ENCODE results near the gene SBK1.
A peak's percentile ranks its signal among the peaks of the same experiment; 100 is the strongest.

The SBK1 gene

GRCh38 chr16:28289939-28290858 is 2.1 kb upstream of the SBK1 start:
- Histone ChIP-seq H4K5ac (ENCODE audit: low read length) (no peak overlapping the region), H2BK120ac (ENCODE audit: low read depth, low read length) (no peak overlapping the region), H3K18ac (ENCODE audit: low read length) (no peak overlapping the region), H2AK5ac (ENCODE audit: low read length) (no peak overlapping the region), H3K4me3 (ENCODE audit: low read length) (no peak overlapping the region), H3K79me1 (ENCODE audit: low read length) (peaks cover 10% of the 10 kb centered on the region), H3K56ac (ENCODE audit: low read length) (no peak overlapping the region), H3K36me3 (ENCODE audit: control insufficient read depth, insufficient read depth, low read length) (no peaks in the 10 kb centered on the region), H3K4me1 (ENCODE audit: control insufficient read depth, low read depth, low read length) (peaks cover 1% of the 10 kb centered on the region), H3K9ac (ENCODE audit: low read length) (no peak overlapping the region), H3K79me2 (ENCODE audit: control insufficient read depth, insufficient read depth, low read length) (peaks cover 24% of the 10 kb centered on the region), H2BK5ac (ENCODE audit: low read length) (no peak overlapping the region), H3K4ac (ENCODE audit: low read depth, low read length) (no peak overlapping the region), H3K27ac (ENCODE audit: low read depth, low read length) (no peak overlapping the region), H3K23ac (ENCODE audit: low read length) (no peak overlapping the region), H4K8ac (ENCODE audit: low read depth, low read length) (no peak overlapping the region), H3K4me2 (ENCODE audit: low read length) (no peak overlapping the region), H3K27me3 (ENCODE audit: insufficient read depth, low read length, poor library complexity) (no peaks in the 10 kb centered on the region), H2BK15ac (replicated peaks; ENCODE audit: low read depth) (no peak overlapping the region)
- no peak for DNase-seq
- WGBS (ENCODE audit: extremely low coverage, insufficient coverage, low lambda C conversion rate), result no CpG with 5 or more reads among the region's 10 CpGs

DNA sequence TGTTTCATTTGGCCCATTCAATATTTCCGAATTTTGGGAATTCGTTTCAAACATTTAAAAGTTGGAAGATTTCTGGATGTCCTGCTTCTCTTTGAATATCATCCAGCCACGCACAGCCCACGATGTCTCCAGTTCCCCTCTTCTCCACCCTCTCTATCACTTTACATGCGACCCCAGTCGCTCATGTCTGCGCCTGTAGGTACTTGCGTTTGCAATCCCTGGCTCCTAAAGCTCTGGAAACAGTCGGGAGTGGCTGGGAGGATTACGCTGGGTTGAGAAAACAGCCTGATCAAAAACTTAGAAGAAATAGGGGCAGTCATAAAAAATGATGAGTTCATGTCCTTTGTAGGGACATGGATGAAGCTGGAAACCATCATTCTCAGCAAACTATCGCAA is 1.5 kb upstream of the SBK1 start:
- Histone ChIP-seq H3K27me3 (ENCODE audit: insufficient read depth, low read length, poor library complexity) (no peaks in the 10 kb centered on the region), H3K4me1 (ENCODE audit: control insufficient read depth, low read depth, low read length) (peaks cover 1% of the 10 kb centered on the region), H3K4ac (ENCODE audit: low read depth, low read length) (no peak overlapping the region), H3K9ac (ENCODE audit: low read length) (peak overlapping the region; percentile 67), H3K36me3 (ENCODE audit: control insufficient read depth, insufficient read depth, low read length) (no peaks in the 10 kb centered on the region), H2AK5ac (ENCODE audit: low read length) (no peak overlapping the region), H3K23ac (ENCODE audit: low read length) (no peak overlapping the region), H4K8ac (ENCODE audit: low read depth, low read length) (no peak overlapping the region), H3K27ac (ENCODE audit: low read depth, low read length) (no peak overlapping the region), H3K4me2 (ENCODE audit: low read length) (peak overlapping the region; percentile 46), H3K4me3 (ENCODE audit: low read length) (no peak overlapping the region), H3K18ac (ENCODE audit: low read length) (no peak overlapping the region), H3K56ac (ENCODE audit: low read length) (peak overlapping the region; percentile 78), H2BK120ac (ENCODE audit: low read depth, low read length) (no peak overlapping the region), H3K79me1 (ENCODE audit: low read length) (peaks cover 10% of the 10 kb centered on the region), H2BK15ac (replicated peaks; ENCODE audit: low read depth) (no peak overlapping the region), H3K79me2 (ENCODE audit: control insufficient read depth, insufficient read depth, low read length) (peaks cover 28% of the 10 kb centered on the region), H4K5ac (ENCODE audit: low read length) (no peak overlapping the region), H2BK5ac (ENCODE audit: low read length) (no peak overlapping the region)
- no peak for DNase-seq
- no CpG with 5 or more reads among the region's 11 CpGs for WGBS (ENCODE audit: extremely low coverage, insufficient coverage, low lambda C conversion rate)

DNA sequence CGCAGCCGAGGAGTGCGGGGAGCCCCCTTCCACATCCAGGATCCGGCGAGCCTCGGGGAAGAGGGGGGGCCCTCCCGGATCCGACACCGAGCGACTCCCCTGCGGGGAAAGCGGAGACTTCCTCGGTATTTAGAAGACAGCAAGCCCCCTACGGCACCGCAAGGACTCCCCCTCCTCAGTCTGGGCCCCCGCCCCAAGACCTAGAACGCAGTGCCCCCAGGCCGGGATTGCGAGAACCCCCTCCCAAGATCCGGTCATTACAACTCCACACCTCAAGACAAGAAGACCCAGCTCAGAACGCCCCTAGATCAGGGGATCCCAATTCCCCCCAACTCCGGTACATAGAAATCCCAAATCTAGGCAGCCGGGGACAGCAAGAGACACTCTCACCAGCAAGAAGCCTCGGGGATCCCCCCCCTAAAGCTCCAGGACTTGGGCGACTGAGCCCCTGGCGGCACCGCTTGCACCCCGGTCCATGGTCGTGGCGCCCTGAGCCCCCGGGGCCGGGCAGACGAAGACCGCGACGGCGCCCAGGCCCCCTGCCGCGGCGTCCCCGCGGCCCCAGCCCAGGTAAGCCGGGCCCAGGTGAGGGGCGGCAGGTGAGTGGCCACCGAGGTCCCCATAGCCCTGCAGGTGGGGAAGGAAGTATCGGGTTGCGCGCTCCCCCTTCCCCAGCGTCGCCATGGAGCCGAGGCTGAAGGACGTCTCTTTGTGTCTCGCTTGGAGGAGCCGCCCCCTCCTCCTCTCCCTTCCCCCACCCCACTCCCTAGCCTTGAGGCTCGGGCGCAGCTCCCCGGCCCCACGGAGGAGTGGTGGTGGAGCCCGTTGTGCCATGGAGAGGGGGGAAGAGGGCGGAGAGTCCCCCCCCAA is 641 bp downstream of the SBK1 start:
- Histone ChIP-seq H3K4me1 (ENCODE audit: control insufficient read depth, low read depth, low read length) (peaks cover 1% of the 10 kb centered on the region), H3K4ac (ENCODE audit: low read depth, low read length) (peak overlapping the region; percentile 75), H3K9ac (ENCODE audit: low read length) (peak overlapping the region; percentile 86), H2BK120ac (ENCODE audit: low read depth, low read length) (peak overlapping the region; percentile 30), H3K56ac (ENCODE audit: low read length) (peak overlapping the region; percentile 96), H4K8ac (ENCODE audit: low read depth, low read length) (peak overlapping the region; percentile 60), H2BK15ac (replicated peaks; ENCODE audit: low read depth) (no peak overlapping the region), H3K79me1 (ENCODE audit: low read length) (peaks cover 16% of the 10 kb centered on the region), H3K4me2 (ENCODE audit: low read length) (peak overlapping the region; percentile 83), H4K5ac (ENCODE audit: low read length) (no peak overlapping the region), H3K4me3 (ENCODE audit: low read length) (peak overlapping the region; percentile 85), H3K79me2 (ENCODE audit: control insufficient read depth, insufficient read depth, low read length) (peaks cover 35% of the 10 kb centered on the region), H2BK5ac (ENCODE audit: low read length) (no peak overlapping the region), H3K18ac (ENCODE audit: low read length) (peak overlapping the region; percentile 98), H3K27ac (ENCODE audit: low read depth, low read length) (peak overlapping the region; percentile 80), H2AK5ac (ENCODE audit: low read length) (no peak overlapping the region), H3K27me3 (ENCODE audit: insufficient read depth, low read length, poor library complexity) (no peaks in the 10 kb centered on the region), H3K23ac (ENCODE audit: low read length) (no peak overlapping the region), H3K36me3 (ENCODE audit: control insufficient read depth, insufficient read depth, low read length) (no peaks in the 10 kb centered on the region)
- peak; percentile 84 for DNase-seq
- no CpG with 5 or more reads among the region's 60 CpGs for WGBS (ENCODE audit: extremely low coverage, insufficient coverage, low lambda C conversion rate)

DNA sequence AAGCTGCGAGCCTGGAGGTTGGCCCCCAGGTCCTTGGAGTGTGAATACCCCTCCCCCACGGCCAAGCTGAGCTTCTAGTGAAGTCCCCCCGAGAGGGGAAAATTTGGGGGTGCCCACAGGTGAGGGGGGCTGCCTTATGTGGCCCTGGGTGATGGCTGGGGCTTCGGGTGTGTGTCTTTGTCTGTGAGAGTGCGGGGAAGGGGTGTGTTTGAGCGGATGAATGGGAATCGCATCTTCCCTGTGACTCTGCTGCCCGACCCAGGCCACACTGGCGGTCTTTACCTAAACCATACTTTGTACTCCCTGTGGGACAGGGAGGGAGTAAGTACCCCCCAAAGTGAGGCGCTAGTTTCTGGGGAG is 1.3 kb downstream of the SBK1 start:
- Histone ChIP-seq H3K23ac (ENCODE audit: low read length) (no peak overlapping the region), H2AK5ac (ENCODE audit: low read length) (no peak overlapping the region), H3K4ac (ENCODE audit: low read depth, low read length) (peak overlapping the region; percentile 75), H3K9ac (ENCODE audit: low read length) (peak overlapping the region; percentile 86), H3K18ac (ENCODE audit: low read length) (peak overlapping the region; percentile 77), H3K27me3 (ENCODE audit: insufficient read depth, low read length, poor library complexity) (no peaks in the 10 kb centered on the region), H3K36me3 (ENCODE audit: control insufficient read depth, insufficient read depth, low read length) (no peaks in the 10 kb centered on the region), H2BK120ac (ENCODE audit: low read depth, low read length) (peak overlapping the region; percentile 30), H3K79me2 (ENCODE audit: control insufficient read depth, insufficient read depth, low read length) (peaks cover 35% of the 10 kb centered on the region), H3K4me1 (ENCODE audit: control insufficient read depth, low read depth, low read length) (peaks cover 4% of the 10 kb centered on the region), H3K79me1 (ENCODE audit: low read length) (peaks cover 17% of the 10 kb centered on the region), H3K4me2 (ENCODE audit: low read length) (peak overlapping the region; percentile 71), H2BK15ac (replicated peaks; ENCODE audit: low read depth) (no peak overlapping the region), H4K5ac (ENCODE audit: low read length) (no peak overlapping the region), H3K4me3 (ENCODE audit: low read length) (peak overlapping the region; percentile 85), H3K56ac (ENCODE audit: low read length) (peak overlapping the region; percentile 96), H3K27ac (ENCODE audit: low read depth, low read length) (no peak overlapping the region), H2BK5ac (ENCODE audit: low read length) (no peak overlapping the region), H4K8ac (ENCODE audit: low read depth, low read length) (peak overlapping the region; percentile 60)
- whole genome bisulfite sequencing (ENCODE audit: extremely low coverage, insufficient coverage, low lambda C conversion rate), result no CpG with 5 or more reads among the region's 10 CpGs
- no peak for DNase-seq

GRCh38 chr16:28294201-28294600 is 1.9 kb downstream of the SBK1 start:
- H3K4ac ChIP-seq (ENCODE audit: low read depth, low read length), result no peak overlapping the region
- H4K5ac ChIP-seq (ENCODE audit: low read length), result no peak overlapping the region
- H3K9ac ChIP-seq (ENCODE audit: low read length), result peak overlapping the region; percentile 86
- H3K36me3 ChIP-seq (ENCODE audit: control insufficient read depth, insufficient read depth, low read length), result no peaks in the 10 kb centered on the region
- H4K8ac ChIP-seq (ENCODE audit: low read depth, low read length), result no peak overlapping the region
- no peak overlapping the region for H2BK15ac ChIP-seq (replicated peaks; ENCODE audit: low read depth)
- peaks cover 17% of the 10 kb centered on the region for H3K79me1 ChIP-seq (ENCODE audit: low read length)
- no peak overlapping the region for H3K27ac ChIP-seq (ENCODE audit: low read depth, low read length)
- H3K4me1 ChIP-seq (ENCODE audit: control insufficient read depth, low read depth, low read length), result peaks cover 4% of the 10 kb centered on the region
- no peak for DNase-seq
- peaks cover 39% of the 10 kb centered on the region for H3K79me2 ChIP-seq (ENCODE audit: control insufficient read depth, insufficient read depth, low read length)
- no peak overlapping the region for H3K18ac ChIP-seq (ENCODE audit: low read length)
- no peak overlapping the region for H2AK5ac ChIP-seq (ENCODE audit: low read length)
- no peaks in the 10 kb centered on the region for H3K27me3 ChIP-seq (ENCODE audit: insufficient read depth, low read length, poor library complexity)
- no peak overlapping the region for H2BK5ac ChIP-seq (ENCODE audit: low read length)
- H3K4me2 ChIP-seq (ENCODE audit: low read length), result peak overlapping the region; percentile 71
- peak overlapping the region; percentile 54 for H3K23ac ChIP-seq (ENCODE audit: low read length)
- peak overlapping the region; percentile 96 for H3K56ac ChIP-seq (ENCODE audit: low read length)
- H3K4me3 ChIP-seq (ENCODE audit: low read length), result peak overlapping the region; percentile 85
- WGBS (ENCODE audit: extremely low coverage, insufficient coverage, low lambda C conversion rate), result no CpG with 5 or more reads among the region's 6 CpGs
- no peak overlapping the region for H2BK120ac ChIP-seq (ENCODE audit: low read depth, low read length)

Measured in mesendoderm (in vitro differentiated cells).